Measurements from ENCODE around the gene PTPN7.
"Not testable (repeated sequence)": the region's sequence is repeated elsewhere in the genome, so short reads cannot be mapped to it uniquely, and the experiment has no call there.

The PTPN7 gene

GRCh38 chr1:202160377-202160940, at the start of gene PTPN7:
Gene PTPN7 (minus strand): TSS chr1:202160602. CDS start chr1:202159402, 1,200 bp downstream.
- no peak for DNase-seq

- peak; percentile 81 for DNase-seq
Measured at GRCh38 chr1:202208351-202208857, 48.0 kb upstream of the PTPN7 start.

GRCh38 chr1:202207292-202207691, 46.9 kb upstream of the PTPN7 start:
- DNase-seq, result no peak

GRCh38 chr1:202205523-202206190, 45.3 kb upstream of the PTPN7 start:
- DNase-seq, result peak; percentile 51

- DNase-seq, result no peak
Measured at GRCh38 chr1:202204065-202204464, 43.7 kb upstream of the PTPN7 start.

GRCh38 chr1:202203238-202204039, 43.0 kb upstream of the PTPN7 start:
- no peak for DNase-seq

- no peak for DNase-seq
Measured at GRCh38 chr1:202202500-202203168, 42.2 kb upstream of the PTPN7 start.

- DNase-seq, result no peak
Measured at GRCh38 chr1:202201971-202202370, 41.6 kb upstream of the PTPN7 start.

GRCh38 chr1:202201266-202201665, 40.9 kb upstream of the PTPN7 start:
- no peak for DNase-seq

GRCh38 chr1:202200669-202201068, 40.3 kb upstream of the PTPN7 start:
- DNase-seq, result no peak

- DNase-seq, result no peak
Measured at GRCh38 chr1:202200112-202200548, 39.7 kb upstream of the PTPN7 start.

- no peak for DNase-seq
Measured at GRCh38 chr1:202199040-202199889, 38.9 kb upstream of the PTPN7 start.

- DNase-seq, result no peak
Measured at GRCh38 chr1:202198366-202198724, 37.9 kb upstream of the PTPN7 start.

- DNase-seq, result no peak
Measured at GRCh38 chr1:202197653-202198365, 37.4 kb upstream of the PTPN7 start.

GRCh38 chr1:202194328-202194648, 33.9 kb upstream of the PTPN7 start:
- no peak for DNase-seq

- no peak for DNase-seq
Measured at GRCh38 chr1:202193614-202194327, 33.4 kb upstream of the PTPN7 start, which contains the start of gene LGR6. Gene LGR6 (plus strand): TSS chr1:202193799. CDS start chr1:202193990, 191 bp downstream.

GRCh38 chr1:202192770-202193613, 32.6 kb upstream of the PTPN7 start:
- peak; percentile 88 for DNase-seq

GRCh38 chr1:202191391-202191790, 31.0 kb upstream of the PTPN7 start:
- DNase-seq, result not testable (repeated sequence)

- peak; percentile 44 for DNase-seq
Measured at GRCh38 chr1:202189918-202190715, 29.7 kb upstream of the PTPN7 start.

All from retina (tissue), 1 donor.